Endothelial cell of umbilical vein (primary cell): ENCODE data around the gene IL10RA. TPM values are rescaled to one million over a fixed set of nuclear protein-coding genes. Genes with fewer than 3 reads are reported as not detected.

Experiments used
- BruUV-seq: library from RNA; stranded (reverse); fragments of 400-500 nt; replicated peaks from 2 replicates; lab custom pipeline; 2021; lab: Mats Ljungman, UMichigan
- CTCF ChIA-PET: fragments of 300-600, 350-600 bp; sonication (Branson Sonifier 250); formaldehyde crosslinking; loops from one replicate; lab custom pipeline; 2021; ENCODE audit warnings: antibody characterized with exemption, inconsistent platforms; lab: Charles Lee
- POLR2A ChIA-PET: fragments of 300-600, 350-600 bp; sonication (Branson Sonifier 250); formaldehyde crosslinking; loops from one replicate; lab custom pipeline; 2021; ENCODE audit warnings: antibody characterized with exemption, inconsistent platforms; lab: Charles Lee
- DNase-seq: peaks from one replicate; pipeline ENCODE4 v3.0.0-alpha.2; 2011; ENCODE audit warnings: low read depth, low spot score
- FAIRE-seq: peaks from 2 replicates; lab custom pipeline; 2011; peaks lifted over from hg19 to GRCh38; lab: Jason Lieb, UNC
- H2AFZ ChIP-seq: 2 replicates; pipeline ENCODE4 v1.6.0; 2012; ENCODE audit warnings: low read depth, low read length, control low read depth, inconsistent platforms
- H3K27ac ChIP-seq: 2 replicates; pipeline ENCODE4 v1.5.1; 2011; ENCODE audit warnings: low read depth, mild to moderate bottlenecking, control low read depth, low read length, moderate library complexity; ENCODE audit not compliant: insufficient read depth
- H3K27me3 ChIP-seq, 2 experiments: 2 replicates each; pipeline versions ENCODE4 v1.6.0 to v1.6.1; 2011; ENCODE audit warnings: low read length in 2 of 2, mixed read lengths in 1 of 2; ENCODE audit not compliant: control insufficient read depth in 2 of 2, insufficient read depth in 2 of 2
- H3K36me3 ChIP-seq, 2 experiments: 2 replicates in 1 of 2; 3 replicates in 1 of 2; pipeline ENCODE4 v1.5.1; 2011; ENCODE audit warnings: low read length in 2 of 2, mild to moderate bottlenecking in 1 of 2, moderate library complexity in 1 of 2; ENCODE audit not compliant: control insufficient read depth in 2 of 2, insufficient read depth in 2 of 2; ENCODE audit errors: extremely low read depth in 1 of 2
- H3K4me1 ChIP-seq: 3 replicates; pipeline ENCODE4 v1.5.1; 2011; ENCODE audit warnings: mild to moderate bottlenecking, low read length; ENCODE audit not compliant: control insufficient read depth, insufficient read depth; ENCODE audit errors: extremely low read depth
- H3K4me2 ChIP-seq: 2 replicates; pipeline ENCODE4 v1.6.1; 2011; ENCODE audit warnings: low read length, control low read depth, mixed read lengths; ENCODE audit not compliant: insufficient read depth
- H3K4me3 ChIP-seq, 3 experiments: fragments of 200-600 bp in 1 of 3; sonication (generic), shearing (Covaris generic) in 1 of 3; replicated peaks in 1 of 3; 2 replicates each; pipeline ENCODE4 v1.5.1; 2011 to 2016; ENCODE audit warnings: control low read depth in 3 of 3, low read length in 3 of 3, mild to moderate bottlenecking in 2 of 3, inconsistent platforms in 1 of 3, low read depth in 1 of 3, moderate library complexity in 1 of 3; ENCODE audit not compliant: insufficient read depth in 1 of 3
- H3K79me2 ChIP-seq: 2 replicates; pipeline ENCODE4 v1.6.0; 2012; ENCODE audit warnings: low read length, inconsistent platforms; ENCODE audit not compliant: control insufficient read depth, insufficient read depth
- H3K9ac ChIP-seq: replicated peaks from 2 replicates; pipeline ENCODE3; 2011; ENCODE audit warnings: low read length, control low read depth; ENCODE audit not compliant: insufficient read depth; ENCODE audit errors: extremely low read depth
- H3K9me1 ChIP-seq: replicated peaks from 3 replicates; pipeline ENCODE4 v1.6.0; 2011; ENCODE audit warnings: mild to moderate bottlenecking, low read length; ENCODE audit not compliant: control insufficient read depth, insufficient read depth; ENCODE audit errors: extremely low read depth
- H3K9me3 ChIP-seq: replicated peaks from 2 replicates; pipeline ENCODE4 v1.5.1; 2012; ENCODE audit warnings: low read length, inconsistent platforms; ENCODE audit not compliant: control insufficient read depth, insufficient read depth
- H4K20me1 ChIP-seq: replicated peaks from 2 replicates; pipeline ENCODE3; 2011; ENCODE audit warnings: mild to moderate bottlenecking, low read length; ENCODE audit not compliant: control insufficient read depth, insufficient read depth; ENCODE audit errors: extremely low read depth
- CTCF ChIP-seq, 2 donors: IDR thresholded peaks; 1 replicate in 1 of 2; 2 replicates in 1 of 2; pipeline ENCODE4 v1.5.1; 2011; ENCODE audit warnings: low read length in 2 of 2, mild to moderate bottlenecking in 2 of 2, moderate library complexity in 2 of 2, control low read depth in 1 of 2, inconsistent platforms in 1 of 2, low read depth in 1 of 2; ENCODE audit not compliant: insufficient read depth in 1 of 2; ENCODE audit errors: extremely low read depth in 1 of 2
- EZH2 ChIP-seq: IDR thresholded peaks from 2 replicates; pipeline ENCODE4 v1.6.1; 2012; ENCODE audit warnings: borderline replicate concordance, low read depth, mild to moderate bottlenecking, moderate library complexity, low read length, inconsistent platforms; ENCODE audit not compliant: severe bottlenecking
- FOS ChIP-seq: IDR thresholded peaks from 2 replicates; pipeline ENCODE4 v1.6.1; 2011; ENCODE audit warnings: mild to moderate bottlenecking, low read length, moderate library complexity, borderline replicate concordance; ENCODE audit not compliant: insufficient read depth
- GATA2 ChIP-seq: IDR thresholded peaks from 2 replicates; pipeline ENCODE4 v1.7.0; 2011; ENCODE audit warnings: low read depth, mild to moderate bottlenecking, moderate library complexity, mixed read lengths, low read length; ENCODE audit not compliant: insufficient read length, insufficient read depth
- JUN ChIP-seq: IDR thresholded peaks from 2 replicates; pipeline ENCODE4 v1.6.1; 2011; ENCODE audit warnings: borderline replicate concordance, low read depth; ENCODE audit not compliant: insufficient read length, insufficient read depth
- MAX ChIP-seq: IDR thresholded peaks from 2 replicates; pipeline ENCODE4 v1.6.1; 2011; ENCODE audit not compliant: insufficient read depth, insufficient read length
- MYC ChIP-seq: IDR thresholded peaks from one replicate; pipeline ENCODE4 v1.6.1; 2011; ENCODE audit warnings: mild to moderate bottlenecking, low read depth, low read length
- POLR2A ChIP-seq: IDR thresholded peaks from 2 replicates; pipeline ENCODE4 v1.6.1; 2012; ENCODE audit warnings: low read depth, mild to moderate bottlenecking, control low read depth, low read length
- POLR2AphosphoS5 ChIP-seq: IDR thresholded peaks from 2 replicates; pipeline ENCODE4 v1.6.1; 2012; ENCODE audit warnings: low read depth, mild to moderate bottlenecking, control low read depth, low read length, moderate library complexity; ENCODE audit not compliant: insufficient read depth
- dilution Hi-C: fragments of 300-500 bp; cut with MboI; formaldehyde crosslinking; loops from one replicate; pipeline ENCODE4 v1.15.0; 2019; ENCODE audit warnings: low sequenced_read_pairs; ENCODE audit not compliant: extremely low pct_ligation_motif_present
- intact Hi-C: fragments of 100-400 bp; cut with micrococcal nuclease; formaldehyde crosslinking; loops from one replicate; pipeline ENCODE4 v1.10.0; 2022
- polyA plus RNA-seq, 4 experiments: library from polyadenylated mRNA; depleted of rRNA in 3 of 4; stranded (reverse) in 3 of 4; unstranded in 1 of 4; fragments of >200 nt; gene quantifications; 2 replicates each; pipeline versions ENCODE4 v1.2.1 to v1.2.3, GENCODE V29; 2011 to 2012; ENCODE audit warnings: missing spikeins in 1 of 4
- total RNA-seq: library from RNA; stranded (reverse); gene quantifications from 2 replicates; pipeline ENCODE4 v1.2.3, GENCODE V29; 2021

Gene IL10RA
- total and polyA plus RNA-seq, 2 donors (not counting 3 experiments of a cell fraction or from before 2014, with no cell fraction given), result 0.04 TPM; not detected in 1

GRCh38 chr11:117992136-117992535, 5.9 kb downstream of the IL10RA start:
- Histone ChIP-seq H3K4me3 (no peak overlapping the region), H3K9me1 (no peaks in the 10 kb centered on the region), H3K4me1 (no peaks in the 10 kb centered on the region), H2AFZ (no peak overlapping the region), H3K4me2 (no peak overlapping the region), H3K79me2 (no peaks in the 10 kb centered on the region), H3K27ac (no peak overlapping the region), H3K9ac (no peak overlapping the region), H3K27me3 (peaks cover 8 to 9% of the 10 kb centered on the region in 2 experiments), H3K9me3 (no peaks in the 10 kb centered on the region), H4K20me1 (no peaks in the 10 kb centered on the region), H3K36me3 (no peaks in the 10 kb centered on the region)
- no TSS peak for BruUV-seq
- no peak for DNase-seq
- TF ChIP-seq POLR2A, result no peak
- no peak for TF ChIP-seq FOS
- TF ChIP-seq MAX, result no peak
- TF ChIP-seq EZH2, result no peak
- no peak for TF ChIP-seq CTCF (IDR thresholded peaks at IDR 0.05; ENCODE audit: extremely low read depth in 1 of 2, insufficient read depth in 1 of 2, low read depth in 1 of 2, low read length in 2 of 2)
- no peak for TF ChIP-seq MYC
- TF ChIP-seq JUN, result no peak
- no peak for TF ChIP-seq GATA2
- no peak for TF ChIP-seq POLR2AphosphoS5
- dilution Hi-C loops (no loop called here), intact Hi-C loops (no loop called here)
- no peak for FAIRE-seq
- ChIA-PET POLR2A (no interaction called here), CTCF (no interaction called here)
